ENCODE measurements around the gene WNT2B.

DNA sequence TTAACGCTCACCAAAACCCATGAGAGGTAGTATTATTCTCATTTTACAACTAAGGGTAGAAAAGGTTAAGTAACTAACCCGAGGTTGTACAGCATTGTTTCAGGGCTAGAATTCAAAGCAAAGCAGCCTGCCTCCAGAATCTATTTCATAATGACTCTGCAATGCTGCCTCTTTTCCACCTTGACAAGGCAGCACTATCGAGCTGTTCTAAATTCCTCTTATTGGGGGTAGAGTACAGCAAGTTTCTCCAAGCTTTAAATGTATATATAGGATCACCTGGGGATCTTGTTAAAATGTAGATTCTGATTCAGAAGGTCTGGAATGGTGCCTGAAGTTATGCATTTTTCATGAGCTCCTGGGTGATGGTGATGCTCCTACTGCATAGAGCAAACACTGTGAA is 30.1 kb downstream of the WNT2B start:
- no peak for TF ChIP-seq POLR2A (IDR thresholded peaks at IDR 0.05; ENCODE audit: low read depth, low read length)
- TF ChIP-seq, protein P1, sequence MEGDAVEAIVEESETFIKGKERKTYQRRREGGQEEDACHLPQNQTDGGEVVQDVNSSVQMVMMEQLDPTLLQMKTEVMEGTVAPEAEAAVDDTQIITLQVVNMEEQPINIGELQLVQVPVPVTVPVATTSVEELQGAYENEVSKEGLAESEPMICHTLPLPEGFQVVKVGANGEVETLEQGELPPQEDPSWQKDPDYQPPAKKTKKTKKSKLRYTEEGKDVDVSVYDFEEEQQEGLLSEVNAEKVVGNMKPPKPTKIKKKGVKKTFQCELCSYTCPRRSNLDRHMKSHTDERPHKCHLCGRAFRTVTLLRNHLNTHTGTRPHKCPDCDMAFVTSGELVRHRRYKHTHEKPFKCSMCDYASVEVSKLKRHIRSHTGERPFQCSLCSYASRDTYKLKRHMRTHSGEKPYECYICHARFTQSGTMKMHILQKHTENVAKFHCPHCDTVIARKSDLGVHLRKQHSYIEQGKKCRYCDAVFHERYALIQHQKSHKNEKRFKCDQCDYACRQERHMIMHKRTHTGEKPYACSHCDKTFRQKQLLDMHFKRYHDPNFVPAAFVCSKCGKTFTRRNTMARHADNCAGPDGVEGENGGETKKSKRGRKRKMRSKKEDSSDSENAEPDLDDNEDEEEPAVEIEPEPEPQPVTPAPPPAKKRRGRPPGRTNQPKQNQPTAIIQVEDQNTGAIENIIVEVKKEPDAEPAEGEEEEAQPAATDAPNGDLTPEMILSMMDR (IDR thresholded peaks at IDR 0.05; ENCODE audit: extremely low read depth in 1 of 2, insufficient read depth in 1 of 2, low read depth in 1 of 2, low read length in 2 of 2): no peak
- TF ChIP-seq EZH2 (IDR thresholded peaks at IDR 0.05; ENCODE audit: borderline replicate concordance, low read depth, low read length, severe bottlenecking): no peak
- no peak for TF ChIP-seq POLR2AphosphoS5 (IDR thresholded peaks at IDR 0.05; ENCODE audit: insufficient read depth, low read depth, low read length)
- no peak for TF ChIP-seq GATA2 (IDR thresholded peaks at IDR 0.05; ENCODE audit: insufficient read depth, insufficient read length, low read depth, low read length)
- no peak for TF ChIP-seq JUN (IDR thresholded peaks at IDR 0.05; ENCODE audit: borderline replicate concordance, insufficient read depth, insufficient read length, low read depth)
